HFFc6 (cell line): Measurements from ENCODE around the gene NINJ1. TPM values are rescaled to one million over a fixed set of nuclear protein-coding genes. Genes with fewer than 3 reads are reported as not detected.
A peak's percentile ranks its signal among the peaks of the same experiment; 100 is the strongest.

Experiments
- DNase-seq: peaks from one replicate; pipeline ENCODE4 v3.0.0-alpha.2; 2018
- H3K27ac Mint-ChIP-seq: 2 replicates; pipeline ENCODE4 v1.8.0; 2020; ENCODE audit warnings: mild to moderate bottlenecking, mixed read lengths
- H3K27me3 Mint-ChIP-seq: 2 replicates; pipeline ENCODE4 v1.8.0; 2021; ENCODE audit warnings: mild to moderate bottlenecking, moderate library complexity, mixed read lengths; ENCODE audit not compliant: insufficient read depth
- H3K36me3 Mint-ChIP-seq: 2 replicates; pipeline ENCODE4 v1.8.0; 2021; ENCODE audit warnings: low read depth, mixed read lengths
- H3K4me1 Mint-ChIP-seq: 2 replicates; pipeline ENCODE4 v1.8.0; 2020; ENCODE audit warnings: low read depth, mixed read lengths
- H3K4me3 Mint-ChIP-seq: 2 replicates; pipeline ENCODE4 v1.8.0; 2020; ENCODE audit warnings: mild to moderate bottlenecking, moderate library complexity, mixed read lengths
- H3K9me3 Mint-ChIP-seq: 2 replicates; pipeline ENCODE4 v1.8.0; 2020; ENCODE audit warnings: mild to moderate bottlenecking, mixed read lengths
- total RNA-seq, 6 experiments: library from RNA; stranded (reverse); fragmentation: NEBNext Ultra II Directional; extraction: Animal tissue kit (Norgen Biotek cat#: 25700); gene quantifications; 2 replicates in 1 of 6; 3 replicates in 5 of 6; pipeline ENCODE4 v1.2.3, GENCODE V29; 2021
- TF ChIP-seq, protein P1 (sequence below): fragments of 200-600 bp; sonication (generic); IDR thresholded peaks from 2 replicates; pipeline ENCODE4 v1.5.0; 2021; ENCODE audit warnings: antibody characterized with exemption, mild to moderate bottlenecking

NINJ1 gene
- total RNA-seq, 6 experiments from 2014 or later: 23.2 to 28.0 (median 25.6) TPM

DNA sequence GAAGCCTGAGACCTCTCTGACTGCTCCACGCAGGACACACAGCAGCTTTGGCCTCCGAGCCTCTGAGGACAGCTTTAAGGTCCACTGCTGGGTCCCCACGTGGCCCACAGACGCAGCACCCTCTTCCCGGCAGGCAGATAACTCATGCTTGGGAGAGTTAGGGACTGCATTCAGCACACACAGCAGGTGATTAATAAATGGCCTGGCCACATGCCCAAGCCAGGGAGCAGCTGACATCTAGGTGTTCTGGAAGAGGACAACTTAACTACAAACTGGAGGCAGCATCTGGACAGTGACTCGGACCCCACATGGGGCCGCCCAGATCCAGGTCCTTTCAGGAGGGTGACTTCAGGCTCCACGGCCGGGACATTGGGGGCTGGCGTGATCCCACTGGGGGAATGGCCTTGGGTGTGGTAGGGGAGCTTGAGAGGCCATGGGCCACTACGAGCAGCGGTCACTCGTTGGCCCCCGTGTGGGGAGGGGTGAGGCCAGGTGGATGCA is 11.3 kb downstream of the NINJ1 start:
- Mint-ChIP-seq H3K27ac (no peak overlapping the region), H3K27me3 (no peaks in the 10 kb centered on the region; the same call in 1 of the 2 replicates), H3K4me1 (peaks cover 14% of the 10 kb centered on the region), H3K36me3 (no peaks in the 10 kb centered on the region), H3K4me3 (no peak overlapping the region), H3K9me3 (no peaks in the 10 kb centered on the region)
- TF ChIP-seq, protein P1, sequence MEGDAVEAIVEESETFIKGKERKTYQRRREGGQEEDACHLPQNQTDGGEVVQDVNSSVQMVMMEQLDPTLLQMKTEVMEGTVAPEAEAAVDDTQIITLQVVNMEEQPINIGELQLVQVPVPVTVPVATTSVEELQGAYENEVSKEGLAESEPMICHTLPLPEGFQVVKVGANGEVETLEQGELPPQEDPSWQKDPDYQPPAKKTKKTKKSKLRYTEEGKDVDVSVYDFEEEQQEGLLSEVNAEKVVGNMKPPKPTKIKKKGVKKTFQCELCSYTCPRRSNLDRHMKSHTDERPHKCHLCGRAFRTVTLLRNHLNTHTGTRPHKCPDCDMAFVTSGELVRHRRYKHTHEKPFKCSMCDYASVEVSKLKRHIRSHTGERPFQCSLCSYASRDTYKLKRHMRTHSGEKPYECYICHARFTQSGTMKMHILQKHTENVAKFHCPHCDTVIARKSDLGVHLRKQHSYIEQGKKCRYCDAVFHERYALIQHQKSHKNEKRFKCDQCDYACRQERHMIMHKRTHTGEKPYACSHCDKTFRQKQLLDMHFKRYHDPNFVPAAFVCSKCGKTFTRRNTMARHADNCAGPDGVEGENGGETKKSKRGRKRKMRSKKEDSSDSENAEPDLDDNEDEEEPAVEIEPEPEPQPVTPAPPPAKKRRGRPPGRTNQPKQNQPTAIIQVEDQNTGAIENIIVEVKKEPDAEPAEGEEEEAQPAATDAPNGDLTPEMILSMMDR: no peak
- DNase-seq: no peak

DNA sequence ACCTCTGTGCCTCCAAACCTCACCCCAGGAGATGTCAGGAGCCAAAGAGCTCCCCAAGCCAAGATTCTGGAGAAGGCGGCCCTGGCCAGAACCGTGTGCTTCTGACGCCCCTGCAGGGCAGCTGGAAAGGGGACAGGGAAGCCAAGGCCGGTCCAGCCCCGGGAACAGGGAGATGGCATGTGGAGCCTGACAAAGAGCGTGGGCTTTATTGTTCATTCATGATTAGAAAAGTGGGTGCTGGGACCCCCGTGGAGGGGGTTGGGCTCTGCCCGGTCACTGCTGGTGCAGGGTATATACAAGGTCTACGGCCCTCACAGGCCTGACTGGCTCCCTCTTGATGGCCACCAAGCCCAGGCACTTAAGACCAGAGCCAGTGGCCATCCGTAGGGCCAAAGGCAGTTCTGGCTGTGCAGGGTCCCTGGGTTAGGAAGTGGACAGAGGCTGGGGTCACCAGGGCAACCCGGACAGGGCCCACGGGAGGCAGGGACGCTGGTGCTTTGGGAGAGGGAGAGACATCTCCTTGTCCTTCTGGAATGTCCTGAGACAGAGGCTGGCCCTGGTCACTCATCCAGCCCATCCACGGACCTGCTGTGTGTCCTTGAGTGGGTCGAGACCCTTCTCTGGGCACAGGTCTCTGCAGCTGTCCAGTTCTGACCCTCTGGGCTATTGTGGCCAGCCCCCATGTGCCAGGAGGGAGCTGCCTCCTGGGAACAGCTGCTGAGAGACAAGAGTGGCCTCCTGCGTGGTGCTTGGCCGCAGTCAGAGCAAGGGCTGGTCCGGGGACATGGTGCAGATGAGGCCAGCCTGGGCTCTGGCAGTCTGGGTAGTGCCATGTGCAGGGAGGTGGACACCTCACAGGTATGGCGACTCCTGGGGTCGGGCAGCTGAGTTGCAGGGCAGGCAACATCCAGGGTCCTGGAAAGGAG is 12.5 kb downstream of the NINJ1 start:
- no peak for DNase-seq
- Mint-ChIP-seq H3K36me3 (no peaks in the 10 kb centered on the region), H3K4me3 (no peak overlapping the region), H3K9me3 (no peaks in the 10 kb centered on the region), H3K4me1 (peaks cover 14% of the 10 kb centered on the region), H3K27ac (no peak overlapping the region), H3K27me3 (no peaks in the 10 kb centered on the region; the same call in 1 of the 2 replicates)
- TF ChIP-seq, protein P1: no peak

- Mint-ChIP-seq H3K36me3 (no peaks in the 10 kb centered on the region), H3K4me1 (peaks cover 14% of the 10 kb centered on the region), H3K27me3 (no peaks in the 10 kb centered on the region; the same call in 1 of the 2 replicates), H3K9me3 (no peaks in the 10 kb centered on the region), H3K27ac (no peak overlapping the region), H3K4me3 (no peak overlapping the region)
- no peak for DNase-seq
- TF ChIP-seq, protein P1: no peak
Observed at GRCh38 chr9:93120846-93121315, 13.2 kb downstream of the NINJ1 start.

DNA sequence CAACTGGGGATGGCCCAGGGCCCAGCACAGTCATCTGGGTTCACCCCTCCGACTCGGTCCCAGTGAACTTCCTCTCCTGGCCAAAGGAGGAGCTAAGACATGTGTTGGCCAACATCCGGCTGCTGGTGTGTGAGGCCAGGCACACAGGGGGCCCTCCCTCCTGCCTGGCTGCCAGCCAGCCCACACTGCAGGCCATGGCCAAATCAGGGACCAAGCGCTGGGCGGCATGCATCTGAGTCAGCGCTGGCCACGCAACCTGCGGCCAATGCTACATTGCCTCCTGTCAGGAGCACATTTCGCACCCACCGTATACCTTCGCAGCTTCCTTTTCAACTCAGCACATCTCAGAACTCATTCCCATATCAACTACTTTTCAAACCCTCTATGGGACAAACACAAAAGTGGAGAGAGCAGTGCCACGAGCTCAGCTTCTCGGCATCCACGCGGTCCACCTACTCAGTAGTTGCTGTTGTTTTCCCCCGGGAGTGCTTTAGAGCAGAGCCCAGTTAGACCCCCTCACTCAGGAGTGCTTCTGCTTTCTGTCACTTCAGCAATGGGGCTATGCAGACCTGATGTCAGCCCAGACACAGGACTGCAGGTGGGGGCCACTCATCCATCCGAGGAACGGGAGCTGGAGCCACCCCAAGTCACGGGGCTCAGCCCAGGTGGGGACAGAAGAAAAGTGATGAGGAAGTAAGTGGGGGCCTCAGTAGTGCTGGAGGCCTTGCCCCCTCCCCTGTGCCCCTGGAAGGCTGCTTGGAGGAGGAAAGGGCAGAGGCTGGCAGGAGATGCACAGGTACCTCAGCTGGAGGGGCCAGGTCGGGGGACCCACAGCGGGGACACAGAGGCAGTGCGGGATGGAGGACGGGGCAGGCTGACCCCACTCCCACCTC is 13.9 kb downstream of the NINJ1 start:
- peak; percentile 68 for DNase-seq
- Mint-ChIP-seq H3K4me3 (0 out of 2 replicates have a peak overlapping the region, but pooled peaks have one; percentile 12), H3K36me3 (no peaks in the 10 kb centered on the region), H3K27ac (peak overlapping the region; percentile 66), H3K4me1 (peaks cover 14% of the 10 kb centered on the region), H3K9me3 (no peaks in the 10 kb centered on the region), H3K27me3 (no peaks in the 10 kb centered on the region; the same call in 1 of the 2 replicates)
- TF ChIP-seq, protein P1: peak; percentile 62

- TF ChIP-seq, protein P1: no peak
- H3K27ac Mint-ChIP-seq: peak overlapping the region; percentile 66
- no peaks in the 10 kb centered on the region; the same call in 1 of the 2 replicates for H3K27me3 Mint-ChIP-seq
- H3K9me3 Mint-ChIP-seq: no peaks in the 10 kb centered on the region
- H3K4me1 Mint-ChIP-seq: peaks cover 14% of the 10 kb centered on the region
- no peak overlapping the region for H3K4me3 Mint-ChIP-seq
- DNase-seq: no peak
- H3K36me3 Mint-ChIP-seq: no peaks in the 10 kb centered on the region
Observed at GRCh38 chr9:93119703-93119952, 14.4 kb downstream of the NINJ1 start.
